ENCODE measurements around the gene TES.

Gene TES

GRCh38 chr7:116210345-116211005, at the start of gene TES:
Gene TES (plus strand): TSS chr7:116210539. CDS start chr7:116210708, 169 bp downstream.
- Histone ChIP-seq H3K4me1 (ENCODE audit: control insufficient read depth, insufficient read depth, low read length, unreplicated experiment) (peaks cover 33% of the 10 kb centered on the region), H2AFZ (ENCODE audit: low read length, unreplicated experiment) (peak within 1 kb of the TSS; percentile 88), H3K36me3 (ENCODE audit: insufficient read depth, low read length) (no peaks in the 10 kb centered on the region), H3K27me3 (ENCODE audit: insufficient read depth, low read length) (no peaks in the 10 kb centered on the region), H3K27ac (ENCODE audit: low read depth, low read length) (peak within 1 kb of the TSS; percentile 95), H3K4me3 (ENCODE audit: low read depth, low read length) (peak within 1 kb of the TSS; percentile 89), H3K79me2 (ENCODE audit: control insufficient read depth, insufficient read depth, low read length, unreplicated experiment) (peaks cover 32% of the 10 kb centered on the region)

- H3K36me3 ChIP-seq (ENCODE audit: insufficient read depth, low read length), result no peaks in the 10 kb centered on the region
- no peaks in the 10 kb centered on the region for H3K4me1 ChIP-seq (ENCODE audit: control insufficient read depth, insufficient read depth, low read length, unreplicated experiment)
- H3K4me3 ChIP-seq (ENCODE audit: low read depth, low read length), result no peak overlapping the region
- no peak overlapping the region for H3K27ac ChIP-seq (ENCODE audit: low read depth, low read length)
- no peak overlapping the region for H2AFZ ChIP-seq (ENCODE audit: low read length, unreplicated experiment)
- H3K79me2 ChIP-seq (ENCODE audit: control insufficient read depth, insufficient read depth, low read length, unreplicated experiment), result no peaks in the 10 kb centered on the region
- no peaks in the 10 kb centered on the region for H3K27me3 ChIP-seq (ENCODE audit: insufficient read depth, low read length)
Measured at GRCh38 chr7:116161728-116162127, 48.6 kb upstream of the TES start.

- no peaks in the 10 kb centered on the region for H3K36me3 ChIP-seq (ENCODE audit: insufficient read depth, low read length)
- H2AFZ ChIP-seq (ENCODE audit: low read length, unreplicated experiment), result no peak overlapping the region
- H3K27ac ChIP-seq (ENCODE audit: low read depth, low read length), result no peak overlapping the region
- H3K27me3 ChIP-seq (ENCODE audit: insufficient read depth, low read length), result no peaks in the 10 kb centered on the region
- no peaks in the 10 kb centered on the region for H3K4me1 ChIP-seq (ENCODE audit: control insufficient read depth, insufficient read depth, low read length, unreplicated experiment)
- H3K4me3 ChIP-seq (ENCODE audit: low read depth, low read length), result no peak overlapping the region
- no peaks in the 10 kb centered on the region for H3K79me2 ChIP-seq (ENCODE audit: control insufficient read depth, insufficient read depth, low read length, unreplicated experiment)
Measured at GRCh38 chr7:116162254-116162653, 48.1 kb upstream of the TES start.

GRCh38 chr7:116162992-116163391, 47.3 kb upstream of the TES start:
- H3K27ac ChIP-seq (ENCODE audit: low read depth, low read length), result no peak overlapping the region
- no peak overlapping the region for H2AFZ ChIP-seq (ENCODE audit: low read length, unreplicated experiment)
- H3K27me3 ChIP-seq (ENCODE audit: insufficient read depth, low read length), result no peaks in the 10 kb centered on the region
- no peak overlapping the region for H3K4me3 ChIP-seq (ENCODE audit: low read depth, low read length)
- no peaks in the 10 kb centered on the region for H3K79me2 ChIP-seq (ENCODE audit: control insufficient read depth, insufficient read depth, low read length, unreplicated experiment)
- H3K36me3 ChIP-seq (ENCODE audit: insufficient read depth, low read length), result no peaks in the 10 kb centered on the region
- peaks cover under 1% of the 10 kb centered on the region for H3K4me1 ChIP-seq (ENCODE audit: control insufficient read depth, insufficient read depth, low read length, unreplicated experiment)

- no peaks in the 10 kb centered on the region for H3K27me3 ChIP-seq (ENCODE audit: insufficient read depth, low read length)
- no peak overlapping the region for H3K27ac ChIP-seq (ENCODE audit: low read depth, low read length)
- H3K4me1 ChIP-seq (ENCODE audit: control insufficient read depth, insufficient read depth, low read length, unreplicated experiment), result peaks cover 16% of the 10 kb centered on the region
- H3K36me3 ChIP-seq (ENCODE audit: insufficient read depth, low read length), result no peaks in the 10 kb centered on the region
- H3K79me2 ChIP-seq (ENCODE audit: control insufficient read depth, insufficient read depth, low read length, unreplicated experiment), result no peaks in the 10 kb centered on the region
- no peak overlapping the region for H3K4me3 ChIP-seq (ENCODE audit: low read depth, low read length)
- no peak overlapping the region for H2AFZ ChIP-seq (ENCODE audit: low read length, unreplicated experiment)
Measured at GRCh38 chr7:116164552-116165306, 45.6 kb upstream of the TES start.

- H3K27ac ChIP-seq (ENCODE audit: low read depth, low read length), result no peak overlapping the region
- H3K4me3 ChIP-seq (ENCODE audit: low read depth, low read length), result no peak overlapping the region
- no peaks in the 10 kb centered on the region for H3K79me2 ChIP-seq (ENCODE audit: control insufficient read depth, insufficient read depth, low read length, unreplicated experiment)
- no peak overlapping the region for H2AFZ ChIP-seq (ENCODE audit: low read length, unreplicated experiment)
- peaks cover 16% of the 10 kb centered on the region for H3K4me1 ChIP-seq (ENCODE audit: control insufficient read depth, insufficient read depth, low read length, unreplicated experiment)
- no peaks in the 10 kb centered on the region for H3K27me3 ChIP-seq (ENCODE audit: insufficient read depth, low read length)
- no peaks in the 10 kb centered on the region for H3K36me3 ChIP-seq (ENCODE audit: insufficient read depth, low read length)
Measured at GRCh38 chr7:116165717-116166116, 44.6 kb upstream of the TES start.

- no peak overlapping the region for H2AFZ ChIP-seq (ENCODE audit: low read length, unreplicated experiment)
- no peaks in the 10 kb centered on the region for H3K36me3 ChIP-seq (ENCODE audit: insufficient read depth, low read length)
- H3K79me2 ChIP-seq (ENCODE audit: control insufficient read depth, insufficient read depth, low read length, unreplicated experiment), result no peaks in the 10 kb centered on the region
- H3K27ac ChIP-seq (ENCODE audit: low read depth, low read length), result no peak overlapping the region
- peaks cover 17% of the 10 kb centered on the region for H3K4me1 ChIP-seq (ENCODE audit: control insufficient read depth, insufficient read depth, low read length, unreplicated experiment)
- H3K4me3 ChIP-seq (ENCODE audit: low read depth, low read length), result no peak overlapping the region
- H3K27me3 ChIP-seq (ENCODE audit: insufficient read depth, low read length), result no peaks in the 10 kb centered on the region
Measured at GRCh38 chr7:116166156-116166555, 44.2 kb upstream of the TES start.

- Histone ChIP-seq H3K79me2 (ENCODE audit: control insufficient read depth, insufficient read depth, low read length, unreplicated experiment) (no peaks in the 10 kb centered on the region), H2AFZ (ENCODE audit: low read length, unreplicated experiment) (no peak overlapping the region), H3K27me3 (ENCODE audit: insufficient read depth, low read length) (no peaks in the 10 kb centered on the region), H3K27ac (ENCODE audit: low read depth, low read length) (no peak overlapping the region), H3K4me3 (ENCODE audit: low read depth, low read length) (no peak overlapping the region), H3K4me1 (ENCODE audit: control insufficient read depth, insufficient read depth, low read length, unreplicated experiment) (peaks cover 19% of the 10 kb centered on the region), H3K36me3 (ENCODE audit: insufficient read depth, low read length) (no peaks in the 10 kb centered on the region)
Measured at GRCh38 chr7:116167177-116167576, 43.2 kb upstream of the TES start.

- H3K27ac ChIP-seq (ENCODE audit: low read depth, low read length), result peak overlapping the region; percentile 24
- no peak overlapping the region for H3K4me3 ChIP-seq (ENCODE audit: low read depth, low read length)
- H3K36me3 ChIP-seq (ENCODE audit: insufficient read depth, low read length), result no peaks in the 10 kb centered on the region
- H2AFZ ChIP-seq (ENCODE audit: low read length, unreplicated experiment), result peak overlapping the region; percentile 72
- no peaks in the 10 kb centered on the region for H3K27me3 ChIP-seq (ENCODE audit: insufficient read depth, low read length)
- H3K4me1 ChIP-seq (ENCODE audit: control insufficient read depth, insufficient read depth, low read length, unreplicated experiment), result peaks cover 19% of the 10 kb centered on the region
- no peaks in the 10 kb centered on the region for H3K79me2 ChIP-seq (ENCODE audit: control insufficient read depth, insufficient read depth, low read length, unreplicated experiment)
Measured at GRCh38 chr7:116169060-116169459, 41.3 kb upstream of the TES start.

- no peaks in the 10 kb centered on the region for H3K27me3 ChIP-seq (ENCODE audit: insufficient read depth, low read length)
- H2AFZ ChIP-seq (ENCODE audit: low read length, unreplicated experiment), result no peak overlapping the region
- H3K36me3 ChIP-seq (ENCODE audit: insufficient read depth, low read length), result no peaks in the 10 kb centered on the region
- H3K4me3 ChIP-seq (ENCODE audit: low read depth, low read length), result no peak overlapping the region
- H3K79me2 ChIP-seq (ENCODE audit: control insufficient read depth, insufficient read depth, low read length, unreplicated experiment), result no peaks in the 10 kb centered on the region
- peaks cover 19% of the 10 kb centered on the region for H3K4me1 ChIP-seq (ENCODE audit: control insufficient read depth, insufficient read depth, low read length, unreplicated experiment)
- no peak overlapping the region for H3K27ac ChIP-seq (ENCODE audit: low read depth, low read length)
Measured at GRCh38 chr7:116170180-116170579, 40.2 kb upstream of the TES start.

- no peak overlapping the region for H2AFZ ChIP-seq (ENCODE audit: low read length, unreplicated experiment)
- H3K4me1 ChIP-seq (ENCODE audit: control insufficient read depth, insufficient read depth, low read length, unreplicated experiment), result peaks cover 19% of the 10 kb centered on the region
- no peaks in the 10 kb centered on the region for H3K36me3 ChIP-seq (ENCODE audit: insufficient read depth, low read length)
- no peak overlapping the region for H3K4me3 ChIP-seq (ENCODE audit: low read depth, low read length)
- no peaks in the 10 kb centered on the region for H3K27me3 ChIP-seq (ENCODE audit: insufficient read depth, low read length)
- H3K79me2 ChIP-seq (ENCODE audit: control insufficient read depth, insufficient read depth, low read length, unreplicated experiment), result no peaks in the 10 kb centered on the region
- H3K27ac ChIP-seq (ENCODE audit: low read depth, low read length), result no peak overlapping the region
Measured at GRCh38 chr7:116171094-116171493, 39.2 kb upstream of the TES start.

All from ACC112 (cell line).